NOMO-1 (cell line): ENCODE measurements around the gene PGLYRP1.

ENCODE experiments used
- DNase-seq, 2 experiments: peaks; one replicate each; lab custom pipeline; 2025; ENCODE audit not compliant: unreplicated experiment in 2 of 2; lab: John Stamatoyannopoulos, UW

The PGLYRP1 gene

GRCh38 chr19:46006411-46006810 is 16.4 kb downstream of the PGLYRP1 start:
- DNase-seq: no peak

DNA sequence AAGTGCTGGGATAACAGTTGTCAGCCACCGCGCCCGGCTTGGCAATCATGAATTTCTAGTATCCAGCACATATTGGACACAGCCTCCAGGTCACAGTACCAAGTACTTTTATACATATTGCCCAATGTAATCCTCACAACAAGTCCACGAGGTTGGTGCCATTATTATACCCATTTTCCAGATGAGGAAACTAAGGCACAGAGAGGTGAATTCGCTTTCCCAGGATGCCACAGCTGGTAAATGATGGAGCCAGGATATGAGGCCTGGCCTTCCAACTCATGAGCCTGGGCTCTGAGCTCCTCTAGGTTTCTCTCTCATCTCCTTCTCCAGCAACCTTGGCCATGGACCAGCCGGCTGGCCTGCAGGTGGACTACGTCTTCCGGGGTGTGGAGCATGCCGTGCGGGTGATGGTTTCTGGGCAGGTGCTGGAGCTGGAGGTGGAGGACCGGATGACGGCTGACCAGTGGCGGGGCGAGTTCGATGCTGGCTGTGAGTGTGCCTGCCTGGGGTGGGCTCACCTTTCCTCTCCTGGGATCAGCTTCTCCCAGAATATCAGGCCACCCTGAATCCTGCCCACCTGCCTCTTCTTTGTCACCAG is 20.1 kb downstream of the PGLYRP1 start:
- no peak for DNase-seq

GRCh38 chr19:46000491-46001246 is 22.2 kb downstream of the PGLYRP1 start:
- no peak for DNase-seq

DNA sequence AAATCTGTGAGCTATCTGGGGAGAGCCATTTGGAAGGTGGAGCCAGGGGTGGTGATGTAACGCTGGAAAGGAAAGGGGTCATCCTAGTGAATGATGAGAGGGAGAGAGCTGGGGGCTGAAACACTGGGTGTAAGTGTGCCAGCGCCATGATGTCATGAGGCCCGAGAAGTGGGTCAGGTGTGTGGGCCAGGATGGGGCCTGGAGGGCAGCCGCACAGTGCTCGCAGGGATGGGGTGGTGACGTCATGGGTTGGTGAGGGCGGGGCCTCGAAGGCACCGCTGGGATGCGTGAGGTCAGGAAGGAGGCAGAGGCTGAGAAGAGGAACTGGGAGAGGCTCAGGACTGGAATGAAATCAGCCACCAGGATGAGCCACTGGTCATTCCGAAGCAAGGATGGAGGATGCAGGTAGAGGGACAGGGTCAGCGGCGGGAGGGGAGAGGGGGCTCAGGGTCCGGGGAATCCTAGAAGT is 23.2 kb downstream of the PGLYRP1 start:
- DNase-seq: no peak

- DNase-seq: no peak
Observed at GRCh38 chr19:45998834-45999233, 24.0 kb downstream of the PGLYRP1 start.

- DNase-seq: no peak
Observed at GRCh38 chr19:45996933-45997332, 25.9 kb downstream of the PGLYRP1 start.

- peak in 1 of 2 experiments; percentile 15 for DNase-seq
Observed at GRCh38 chr19:45995715-45996385, 27.0 kb downstream of the PGLYRP1 start.

DNA sequence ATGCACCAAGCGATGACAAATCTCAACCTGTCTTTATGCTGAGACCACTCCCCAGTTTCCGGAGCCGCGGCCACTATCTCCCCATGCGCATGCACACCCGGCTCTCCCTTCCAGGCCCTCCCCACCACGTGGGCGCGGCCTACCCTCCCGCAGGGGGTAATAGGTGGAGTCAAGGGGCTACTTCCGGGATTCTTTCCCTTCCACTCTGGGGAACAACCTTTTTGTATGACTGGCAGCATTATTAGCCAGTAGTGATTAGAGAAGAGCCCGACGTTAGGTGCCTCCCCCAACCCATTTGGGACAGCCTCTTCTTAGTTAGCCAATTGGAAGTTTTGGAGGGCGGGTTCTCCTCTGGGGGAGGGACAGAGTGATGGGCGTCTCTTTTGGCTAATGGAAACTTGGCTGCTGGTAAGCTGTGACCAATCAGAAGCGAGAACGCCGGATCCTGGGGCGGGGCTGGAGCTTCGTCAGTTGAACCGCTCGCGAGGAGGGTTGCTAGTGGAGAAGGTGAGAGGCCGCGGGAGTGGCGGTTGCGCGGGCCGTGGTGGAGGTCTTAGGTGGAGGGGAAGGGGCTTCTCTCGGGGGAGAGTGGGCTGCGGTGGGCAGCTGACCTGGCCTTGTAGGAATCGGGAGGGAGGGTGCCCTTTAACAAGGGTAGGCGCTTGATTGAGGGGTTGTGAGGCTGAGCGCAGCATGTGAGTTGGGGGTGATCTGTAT is 27.7 kb downstream of the PGLYRP1 start, which contains the start of gene CCDC61:
Gene CCDC61 (plus strand): TSS at position 470 of the 717 bp plus-strand sequence. CDS start 7,552 bp downstream, outside the sequence.
- peak; percentile 98 for DNase-seq

GRCh38 chr19:45994456-45994997 is 28.3 kb downstream of the PGLYRP1 start:
- peak in 1 of 2 experiments; percentile 35 for DNase-seq

DNA sequence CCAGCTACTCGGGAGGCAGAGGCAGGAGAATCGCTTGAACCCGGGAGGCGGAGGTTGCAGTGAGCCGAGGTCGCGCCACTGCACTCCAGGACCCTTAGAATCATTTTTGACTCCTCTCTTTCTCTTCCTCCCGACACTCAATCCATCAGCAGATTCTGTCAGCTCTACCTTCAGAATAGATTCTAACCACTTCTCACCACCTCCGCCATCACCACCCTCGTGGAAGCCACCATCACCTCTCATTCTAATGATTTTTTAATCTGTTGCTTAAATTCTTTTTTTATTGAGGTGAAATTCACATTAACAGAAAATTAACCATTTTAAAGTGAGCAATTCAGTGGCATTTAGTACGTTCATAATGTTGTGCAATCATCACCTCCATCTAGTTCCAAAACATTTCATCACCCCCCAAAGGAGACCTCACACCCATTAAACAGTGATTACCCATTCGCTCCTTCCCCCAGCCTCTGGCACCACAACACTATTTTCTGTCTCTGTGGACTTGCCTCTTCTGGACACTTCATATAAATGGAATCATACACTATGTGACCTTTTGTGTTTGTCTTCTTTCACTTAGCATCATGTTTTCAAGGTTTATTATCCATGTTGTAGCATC is 32.6 kb downstream of the PGLYRP1 start:
- DNase-seq: no peak

DNA sequence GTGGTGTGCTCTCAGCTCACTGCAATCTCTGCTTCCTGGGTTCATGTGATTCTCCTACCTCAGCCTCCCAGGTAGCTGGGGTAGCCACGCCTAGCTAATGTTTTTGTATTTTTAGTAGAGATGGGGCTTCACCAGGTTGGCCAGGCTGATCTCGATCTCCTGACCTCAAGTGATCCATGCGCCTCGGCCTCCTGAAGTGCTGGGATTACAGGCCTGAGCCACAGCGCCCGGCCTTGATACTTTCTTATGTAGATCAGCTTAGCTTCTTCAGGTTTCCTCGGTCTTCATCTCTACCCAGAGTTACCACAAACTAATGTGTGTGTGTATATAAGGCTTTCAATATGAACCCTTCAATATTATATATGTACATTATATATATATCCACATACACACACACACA is 37.5 kb downstream of the PGLYRP1 start:
- DNase-seq: no peak

- DNase-seq: no peak
Observed at GRCh38 chr19:45981350-45981749, 41.5 kb downstream of the PGLYRP1 start.

DNA sequence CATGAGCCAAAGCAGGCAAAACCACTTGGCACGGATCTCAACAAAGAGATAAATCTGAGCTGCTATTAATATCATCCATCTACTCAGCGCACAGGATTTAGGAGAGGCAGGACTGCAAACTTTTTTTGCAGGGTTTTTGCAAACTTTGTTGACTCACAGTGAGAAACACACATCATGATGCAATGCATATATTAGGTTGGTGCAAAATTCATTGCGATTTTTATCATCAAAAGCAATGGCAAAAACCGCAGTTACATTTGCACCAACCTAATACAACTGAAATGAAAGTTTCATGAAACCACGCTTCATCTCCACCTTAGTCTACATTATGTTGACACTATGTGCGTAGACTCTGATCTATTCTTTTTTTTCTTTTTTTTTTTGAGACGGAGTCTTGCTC is 44.7 kb downstream of the PGLYRP1 start:
- no peak for DNase-seq

DNA sequence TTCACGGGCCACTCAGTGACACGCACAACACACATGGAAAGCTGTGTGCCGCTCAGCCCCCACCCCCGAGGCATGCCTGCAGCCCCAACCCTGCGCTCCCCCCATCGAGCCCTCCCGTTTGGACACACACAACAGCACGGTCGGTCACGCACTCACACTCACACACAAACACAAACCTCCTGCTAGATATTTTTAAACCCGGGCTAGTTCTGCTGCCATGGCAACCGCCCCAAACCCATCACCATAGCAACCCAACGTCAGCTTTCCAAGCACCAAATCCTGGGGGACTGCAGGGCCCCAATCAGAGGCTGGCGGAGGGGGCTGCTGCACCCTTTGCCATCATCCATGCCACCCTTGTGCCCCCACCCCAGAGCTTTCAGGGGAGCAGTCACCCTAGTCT is 46.7 kb downstream of the PGLYRP1 start:
- no peak for DNase-seq

- DNase-seq: no peak
Observed at GRCh38 chr19:45975306-45976070, 47.4 kb downstream of the PGLYRP1 start.

- DNase-seq: no peak
Observed at GRCh38 chr19:45973553-45974338, 49.1 kb downstream of the PGLYRP1 start, which contains the start of gene NOVA2. Gene NOVA2, minus strand, starts transcription at chr19:45973865. Its CDS starts 514 bp downstream, at chr19:45973351.

GRCh38 chr19:45972947-45973540 is 49.8 kb downstream of the PGLYRP1 start:
- no peak for DNase-seq
